Activated CD4-positive, alpha-beta memory T cell treated with anti-CD3 and anti-CD28 coated beads, Interleukin-2, amount 10 ng/mL, durations not matched to agents 7 days and 5 days (primary cell): ENCODE results near the gene PMEL. TPM values are rescaled to one million over a fixed set of nuclear protein-coding genes. Genes with fewer than 3 reads are reported as not detected.

Experiments
- CTCF ChIA-PET: fragments of 350-600 bp; sonication (Branson Sonifier 250); formaldehyde crosslinking; loops from one replicate; lab custom pipeline; 2021; ENCODE audit warnings: antibody characterized with exemption, inconsistent platforms; lab: Charles Lee
- POLR2A ChIA-PET: fragments of 350-600 bp; sonication (Branson Sonifier 250); formaldehyde crosslinking; loops from one replicate; lab custom pipeline; 2021; ENCODE audit warnings: antibody characterized with exemption; lab: Charles Lee
- DNase-seq: peaks from one replicate; pipeline ENCODE4 v3.0.0-alpha.2; 2020
- H3K27ac Mint-ChIP-seq: one replicate; pipeline ENCODE4 v1.8.0; 2021; ENCODE audit warnings: mild to moderate bottlenecking, mixed read lengths
- H3K27me3 Mint-ChIP-seq: one replicate; pipeline ENCODE4 v1.8.0; 2021; ENCODE audit warnings: mixed read lengths
- H3K36me3 Mint-ChIP-seq: one replicate; pipeline ENCODE4 v1.8.0; 2021; ENCODE audit warnings: low read depth, mixed read lengths
- H3K4me1 Mint-ChIP-seq: one replicate; pipeline ENCODE4 v1.8.0; 2021; ENCODE audit warnings: mixed read lengths
- H3K4me3 Mint-ChIP-seq: one replicate; pipeline ENCODE4 v1.8.0; 2021; ENCODE audit warnings: mild to moderate bottlenecking, mixed read lengths
- H3K9me3 Mint-ChIP-seq: one replicate; pipeline ENCODE4 v1.8.0; 2021; ENCODE audit warnings: mixed read lengths
- total RNA-seq, 2 experiments: library from RNA; stranded (reverse); gene quantifications; one replicate each; pipeline ENCODE4 v1.2.3, GENCODE V29; 2021

The PMEL gene
- total RNA-seq, 2 experiments from 2014 or later, result 0.33 to 0.60 TPM

GRCh38 chr12:55966408-55967281 lies 803 bp upstream of the PMEL start, which contains the start of gene CDK2:
Gene CDK2, plus strand, starts transcription at chr12:55966830. Its CDS starts 179 bp downstream, at chr12:55967009.
- Mint-ChIP-seq H3K9me3 (no peaks in the 10 kb centered on the region), H3K27ac (peak within 1 kb of the TSS; percentile 78), H3K4me1 (peaks cover 43% of the 10 kb centered on the region), H3K4me3 (peak within 1 kb of the TSS; percentile 94), H3K36me3 (peaks cover 32% of the 10 kb centered on the region), H3K27me3 (no peaks in the 10 kb centered on the region)
- DNase-seq, result peak; percentile 91
- ChIA-PET POLR2A (interaction anchor here (0.6 to 2.3 kb wide), 8 partner anchors 12 to 679 kb away, joined by 3 to 18 read pairs (median 4); partner anchors contain the start of genes BLOC1S1, CD63, DGKA and ESYT1), CTCF (interaction anchor here (0.6 to 1.5 kb wide), 3 partner anchors 11 to 223 kb away, joined by 3 to 5 read pairs (median 4); partner anchors contain the start of gene SMARCC2)

GRCh38 chr12:55965240-55965639 lies 602 bp downstream of the PMEL start:
- no peak for DNase-seq
- Mint-ChIP-seq H3K9me3 (no peaks in the 10 kb centered on the region), H3K4me1 (peaks cover 36% of the 10 kb centered on the region), H3K4me3 (no peak overlapping the region), H3K36me3 (peaks cover 21% of the 10 kb centered on the region), H3K27ac (no peak overlapping the region), H3K27me3 (no peaks in the 10 kb centered on the region)
- CTCF ChIA-PET, result no interaction called here
- POLR2A ChIA-PET, result interaction anchor here (1.1 kb wide), 1 partner anchor 8 kb away, joined by 4 read pairs; no protein-coding TSS in a partner anchor

- H3K4me1 Mint-ChIP-seq, result peaks cover 31% of the 10 kb centered on the region
- H3K27ac Mint-ChIP-seq, result no peak overlapping the region
- H3K4me3 Mint-ChIP-seq, result no peak overlapping the region
- no peaks in the 10 kb centered on the region for H3K9me3 Mint-ChIP-seq
- no peaks in the 10 kb centered on the region for H3K27me3 Mint-ChIP-seq
- ChIA-PET POLR2A (no interaction called here), CTCF (no interaction called here)
- DNase-seq, result no peak
- H3K36me3 Mint-ChIP-seq, result peaks cover 17% of the 10 kb centered on the region
These were observed 2.1 kb downstream of the PMEL start for GRCh38 chr12:55963760-55964159.

GRCh38 chr12:55957106-55957859 lies 8.6 kb downstream of the PMEL start:
- Mint-ChIP-seq H3K27ac (no peak overlapping the region), H3K4me1 (peaks cover 3% of the 10 kb centered on the region)
- CTCF ChIA-PET, result interaction anchor here (1.5 kb wide), 1 partner anchor 22 kb away, joined by 5 read pairs; no protein-coding TSS in a partner anchor

GRCh38 chr12:55955800-55956508 lies 9.9 kb downstream of the PMEL start:
- Mint-ChIP-seq H3K4me1 (peaks cover 3% of the 10 kb centered on the region), H3K27ac (peak overlapping the region; percentile 7), H3K4me3 (no peak overlapping the region), H3K27me3 (no peaks in the 10 kb centered on the region), H3K36me3 (peaks cover 48% of the 10 kb centered on the region), H3K9me3 (no peaks in the 10 kb centered on the region)
- peak; percentile 43 for DNase-seq
- ChIA-PET POLR2A (interaction anchor here (0.7 to 7.0 kb wide), 10 partner anchors 8 to 227 kb away, joined by 3 to 37 read pairs (median 5); partner anchors contain the start of gene RAB5B), CTCF (interaction anchor here (0.7 to 1.9 kb wide), 4 partner anchors 10 to 27 kb away, joined by 3 to 7 read pairs (median 4); partner anchors contain the start of gene PMEL)

More at GRCh38 chr12:55957106-55957859, 8.6 kb downstream of the PMEL start:
- no peaks in the 10 kb centered on the region for H3K9me3 Mint-ChIP-seq
- no peaks in the 10 kb centered on the region for H3K27me3 Mint-ChIP-seq
- peaks cover 34% of the 10 kb centered on the region for H3K36me3 Mint-ChIP-seq
- no peak overlapping the region for H3K4me3 Mint-ChIP-seq
- POLR2A ChIA-PET, result interaction anchor here (0.7 to 7.0 kb wide), 9 partner anchors 9 to 228 kb away, joined by 3 to 37 read pairs (median 4); partner anchors contain the start of gene RAB5B
- DNase-seq, result no peak

GRCh38 chr12:55955344-55955743 lies 10.5 kb downstream of the PMEL start:
- POLR2A ChIA-PET, result interaction anchor here (0.8 to 7.0 kb wide), 8 partner anchors 13 to 135 kb away, joined by 3 to 37 read pairs (median 6); partner anchors contain the start of gene RAB5B
- Mint-ChIP-seq H3K27me3 (no peaks in the 10 kb centered on the region), H3K27ac (peak overlapping the region; percentile 7), H3K4me1 (peaks cover 3% of the 10 kb centered on the region), H3K9me3 (no peaks in the 10 kb centered on the region), H3K4me3 (no peak overlapping the region), H3K36me3 (peaks cover 50% of the 10 kb centered on the region)
- DNase-seq, result no peak
- CTCF ChIA-PET, result interaction anchor here (0.7 to 1.9 kb wide), 3 partner anchors 11 to 27 kb away, joined by 3 to 7 read pairs (median 3); partner anchors contain the start of gene PMEL

DNA sequence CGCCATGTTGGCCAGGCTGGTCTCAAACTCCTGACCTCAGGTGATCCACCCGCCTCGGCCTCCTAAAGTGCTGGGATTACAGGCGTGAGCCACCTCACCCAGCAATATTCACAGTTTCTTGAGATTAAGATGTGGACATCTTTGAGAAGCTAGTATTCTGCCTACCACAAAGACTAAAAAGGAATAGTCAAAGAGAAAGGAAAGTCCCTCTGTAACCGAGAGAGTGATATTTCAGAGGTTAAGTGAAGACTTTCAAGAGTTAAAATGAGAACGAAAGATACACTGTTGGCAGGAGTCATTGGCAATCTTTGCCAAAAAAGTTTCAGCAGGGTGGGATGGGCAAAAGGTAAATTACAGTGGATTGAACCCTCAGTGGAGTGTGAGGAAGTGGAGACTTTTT lies 19.3 kb downstream of the PMEL start:
- ChIA-PET POLR2A (no interaction called here), CTCF (interaction anchor here (0.6 kb wide), 1 partner anchor 94 kb away, joined by 3 read pairs; no protein-coding TSS in a partner anchor)
- Mint-ChIP-seq H3K27me3 (no peaks in the 10 kb centered on the region), H3K4me1 (peaks cover 32% of the 10 kb centered on the region), H3K27ac (peak overlapping the region; percentile 56), H3K4me3 (no peak overlapping the region), H3K36me3 (peaks cover 74% of the 10 kb centered on the region), H3K9me3 (no peaks in the 10 kb centered on the region)
- DNase-seq, result no peak

- Mint-ChIP-seq H3K4me1 (peaks cover 65% of the 10 kb centered on the region), H3K4me3 (no peak overlapping the region), H3K27me3 (no peaks in the 10 kb centered on the region), H3K9me3 (no peaks in the 10 kb centered on the region), H3K36me3 (peaks cover 92% of the 10 kb centered on the region), H3K27ac (no peak overlapping the region)
- CTCF ChIA-PET, result interaction anchor here (0.6 to 2.0 kb wide), 4 partner anchors 10 to 113 kb away, joined by 3 to 4 read pairs (median 4); partner anchors contain the start of gene DNAJC14
- DNase-seq, result no peak
- POLR2A ChIA-PET, result interaction anchor here (0.6 to 1.2 kb wide), 4 partner anchors 11 to 204 kb away, joined by 3 to 7 read pairs (median 4); no protein-coding TSS in a partner anchor
These were observed 23.2 kb downstream of the PMEL start for GRCh38 chr12:55942577-55943136.

DNA sequence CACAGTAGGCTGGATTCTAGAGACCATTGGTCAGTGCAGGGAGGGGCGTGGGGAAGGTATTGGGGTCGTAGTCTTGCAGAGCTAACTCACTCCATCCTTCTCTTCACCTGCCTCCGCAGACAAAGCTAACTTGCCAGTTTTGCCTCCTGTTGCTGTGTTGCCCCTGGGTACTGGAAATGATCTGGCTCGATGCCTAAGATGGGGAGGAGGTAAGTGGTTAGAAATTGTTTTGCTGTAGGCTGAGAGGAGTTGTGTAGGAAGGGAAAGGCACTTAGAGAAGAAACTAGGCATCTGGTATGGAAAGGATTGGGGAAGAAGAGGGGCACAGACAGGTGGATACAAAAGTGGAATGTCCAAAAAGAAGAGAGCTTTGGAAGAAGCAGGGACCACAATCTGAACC lies 23.8 kb downstream of the PMEL start:
- Mint-ChIP-seq H3K4me3 (no peak overlapping the region), H3K27me3 (no peaks in the 10 kb centered on the region), H3K27ac (no peak overlapping the region), H3K4me1 (peaks cover 67% of the 10 kb centered on the region), H3K9me3 (no peaks in the 10 kb centered on the region), H3K36me3 (peaks cover 93% of the 10 kb centered on the region)
- no peak for DNase-seq
- ChIA-PET CTCF (interaction anchor here (1.2 to 2.0 kb wide), 3 partner anchors 9 to 54 kb away, joined by 3 to 4 read pairs (median 4); no protein-coding TSS in a partner anchor), POLR2A (interaction anchor here (0.6 to 3.6 kb wide), 5 partner anchors 11 to 203 kb away, joined by 3 to 12 read pairs (median 5); partner anchors contain the start of gene DNAJC14)

GRCh38 chr12:55940065-55940732 lies 25.6 kb downstream of the PMEL start:
- CTCF ChIA-PET, result interaction anchor here (0.6 to 3.8 kb wide), 24 partner anchors 10 to 201 kb away, joined by 3 to 59 read pairs (median 6); partner anchors contain the start of genes DGKA, DNAJC14, ORMDL2 and PA2G4
- Mint-ChIP-seq H3K9me3 (no peaks in the 10 kb centered on the region), H3K4me3 (no peak overlapping the region), H3K36me3 (peaks cover 95% of the 10 kb centered on the region), H3K4me1 (peaks cover 75% of the 10 kb centered on the region), H3K27me3 (no peaks in the 10 kb centered on the region), H3K27ac (peak overlapping the region; percentile 76)
- peak; percentile 86 for DNase-seq
- POLR2A ChIA-PET, result interaction anchor here (1.0 to 8.8 kb wide), 10 partner anchors 12 to 201 kb away, joined by 3 to 122 read pairs (median 5); partner anchors contain the start of genes DGKA, DNAJC14 and PYM1
